ENCODE results near the gene NR4A1. TPM values are rescaled to one million over a fixed set of nuclear protein-coding genes. Genes with fewer than 3 reads are reported as not detected.

NR4A1 gene
- total and polyA plus RNA-seq, 8 donors = 11.7 to 85.4 (median 30.0) TPM

DNA sequence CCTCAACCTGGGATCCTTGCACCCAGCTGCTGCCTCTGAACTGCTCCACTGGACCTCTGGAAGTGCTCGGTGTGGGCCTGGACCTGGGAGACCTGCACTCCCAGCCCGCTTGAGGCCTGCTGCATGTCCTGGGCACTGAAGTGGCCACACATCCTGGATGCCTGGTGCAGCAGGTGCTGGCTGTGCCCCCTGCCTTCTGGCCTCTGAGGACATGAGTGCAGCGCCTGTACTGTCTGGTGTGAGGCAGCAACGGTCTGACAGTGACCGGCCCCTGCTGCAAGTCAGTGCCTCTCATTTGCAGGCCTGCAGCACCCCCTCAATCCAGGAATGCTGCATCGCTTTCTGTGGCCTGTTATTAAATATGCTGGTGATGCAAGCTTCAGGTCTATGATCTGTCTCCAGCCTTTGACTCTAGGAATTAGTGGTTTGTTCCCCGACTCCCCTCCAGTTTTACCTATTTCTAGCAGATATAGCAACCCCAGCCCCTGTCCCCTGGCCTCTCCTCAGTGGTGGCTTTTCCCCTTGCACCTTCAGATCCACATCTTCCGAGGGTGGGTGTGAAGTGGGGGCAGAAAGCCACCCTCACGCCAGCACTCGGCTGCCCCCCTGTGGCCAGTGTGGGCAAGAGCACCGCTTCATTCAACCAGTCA lies 31.9 kb downstream of the NR4A1 start:
- no peaks in the 10 kb centered on the region for H3K9me3 ChIP-seq
- H3K27me3 ChIP-seq = no peaks in the 10 kb centered on the region
- no peaks in the 10 kb centered on the region for H3K4me1 ChIP-seq
- no peaks in the 10 kb centered on the region for H3K36me3 ChIP-seq
- ATAC-seq (peak; percentile 64 to 84 (median 80)), DNase-seq (peak in 2 of 6 donors; percentile 61 to 83), FAIRE-seq (no peak)
- TF ChIP-seq, protein P1, sequence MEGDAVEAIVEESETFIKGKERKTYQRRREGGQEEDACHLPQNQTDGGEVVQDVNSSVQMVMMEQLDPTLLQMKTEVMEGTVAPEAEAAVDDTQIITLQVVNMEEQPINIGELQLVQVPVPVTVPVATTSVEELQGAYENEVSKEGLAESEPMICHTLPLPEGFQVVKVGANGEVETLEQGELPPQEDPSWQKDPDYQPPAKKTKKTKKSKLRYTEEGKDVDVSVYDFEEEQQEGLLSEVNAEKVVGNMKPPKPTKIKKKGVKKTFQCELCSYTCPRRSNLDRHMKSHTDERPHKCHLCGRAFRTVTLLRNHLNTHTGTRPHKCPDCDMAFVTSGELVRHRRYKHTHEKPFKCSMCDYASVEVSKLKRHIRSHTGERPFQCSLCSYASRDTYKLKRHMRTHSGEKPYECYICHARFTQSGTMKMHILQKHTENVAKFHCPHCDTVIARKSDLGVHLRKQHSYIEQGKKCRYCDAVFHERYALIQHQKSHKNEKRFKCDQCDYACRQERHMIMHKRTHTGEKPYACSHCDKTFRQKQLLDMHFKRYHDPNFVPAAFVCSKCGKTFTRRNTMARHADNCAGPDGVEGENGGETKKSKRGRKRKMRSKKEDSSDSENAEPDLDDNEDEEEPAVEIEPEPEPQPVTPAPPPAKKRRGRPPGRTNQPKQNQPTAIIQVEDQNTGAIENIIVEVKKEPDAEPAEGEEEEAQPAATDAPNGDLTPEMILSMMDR (IDR thresholded peaks at IDR 0.05) = peak; percentile 90 to 97 (median 94)
- H3K4me3 ChIP-seq = no peak overlapping the region
- 34 to 36% methylated on average over 11 of the region's 11 CpGs for WGBS, 2 donors
- no peak overlapping the region for H3K27ac ChIP-seq
- intact Hi-C loops (cut with DNase I) = loop anchor here in 1 of 3 donors (5.0 kb wide), 1 partner anchor 56 kb away; no protein-coding TSS in a partner anchor

DNA sequence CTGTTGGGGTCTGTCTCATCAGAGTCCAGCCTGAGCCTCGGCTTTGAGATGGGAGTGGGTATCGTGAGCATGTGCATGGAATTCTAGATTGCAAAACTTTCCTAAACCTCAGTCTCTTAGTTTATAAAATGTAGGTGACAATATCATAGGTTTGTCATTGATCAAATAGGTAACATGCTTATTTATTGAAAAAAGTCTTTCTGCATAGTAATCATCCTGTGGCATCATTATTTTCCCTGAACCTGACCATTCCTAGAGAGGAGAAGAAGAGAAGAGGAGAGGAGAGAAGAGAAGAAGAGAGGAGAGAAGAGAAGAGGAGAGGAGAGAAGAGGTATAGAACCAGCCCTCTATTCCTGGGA lies 32.4 kb downstream of the NR4A1 start:
- Histone ChIP-seq H3K36me3 (no peaks in the 10 kb centered on the region), H3K4me1 (no peaks in the 10 kb centered on the region), H3K27me3 (no peaks in the 10 kb centered on the region), H3K4me3 (no peak overlapping the region), H3K9me3 (no peaks in the 10 kb centered on the region), H3K27ac (no peak overlapping the region)
- FAIRE-seq = no peak
- TF ChIP-seq, protein P1 (IDR thresholded peaks at IDR 0.05) = no peak
- 0 to 1% methylated on average over 2 of the region's 2 CpGs for WGBS, 2 donors
- intact Hi-C loops (cut with DNase I) = loop anchor here in 1 of 3 donors (5.0 kb wide), 1 partner anchor 56 kb away; no protein-coding TSS in a partner anchor
- no peak for DNase-seq
- ATAC-seq = no peak

DNA sequence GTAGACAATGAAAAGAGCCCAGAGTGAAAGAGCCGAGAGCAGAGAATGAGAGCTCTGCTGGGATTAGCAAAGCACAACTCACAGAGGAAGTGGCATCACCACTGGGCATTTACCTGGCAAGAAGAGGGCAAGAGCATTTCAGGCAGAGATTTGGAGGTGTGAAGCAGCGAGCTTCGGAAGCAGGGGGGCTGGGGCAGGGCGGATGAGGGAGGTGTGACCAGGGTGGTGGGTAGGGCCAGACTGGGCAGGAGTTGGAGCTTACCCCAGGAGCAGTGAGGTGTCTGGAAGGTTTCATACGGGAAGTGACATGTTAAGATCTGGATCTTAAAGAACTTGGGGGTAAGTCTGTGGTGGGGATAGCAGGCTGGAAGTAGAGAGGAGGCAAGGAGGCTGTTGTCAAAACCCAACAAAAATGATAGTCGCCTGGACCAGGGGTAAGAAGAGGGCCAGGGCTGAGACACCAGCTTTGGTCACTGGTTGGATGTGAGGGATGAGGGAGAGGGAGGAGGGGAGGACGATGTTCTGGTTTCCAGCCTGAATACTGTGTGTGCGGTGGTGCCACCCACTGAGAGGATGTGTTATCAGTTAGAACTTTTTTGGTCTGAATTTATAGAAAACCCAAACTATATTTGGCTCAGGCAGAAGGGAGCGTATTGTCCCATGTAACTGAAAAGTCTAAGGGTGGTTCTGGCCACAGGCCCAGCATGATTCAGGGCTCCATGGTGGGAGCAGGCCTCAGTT lies 33.4 kb downstream of the NR4A1 start:
- H3K9me3 ChIP-seq = no peaks in the 10 kb centered on the region
- no peaks in the 10 kb centered on the region for H3K4me1 ChIP-seq
- ATAC-seq (no peak), DNase-seq (peak in 1 of 6 donors; percentile 31), FAIRE-seq (no peak)
- no peak overlapping the region for H3K4me3 ChIP-seq
- no peaks in the 10 kb centered on the region for H3K36me3 ChIP-seq
- intact Hi-C loops (cut with DNase I) = loop anchor here in 2 of 3 donors (5.0 kb wide), 1 partner anchor 57 kb away; no protein-coding TSS in a partner anchor
- no peaks in the 10 kb centered on the region for H3K27me3 ChIP-seq
- H3K27ac ChIP-seq = no peak overlapping the region
- WGBS, 2 donors = 78 to 83% methylated on average over 9 of the region's 9 CpGs
- TF ChIP-seq, protein P1 (IDR thresholded peaks at IDR 0.05) = no peak

DNA sequence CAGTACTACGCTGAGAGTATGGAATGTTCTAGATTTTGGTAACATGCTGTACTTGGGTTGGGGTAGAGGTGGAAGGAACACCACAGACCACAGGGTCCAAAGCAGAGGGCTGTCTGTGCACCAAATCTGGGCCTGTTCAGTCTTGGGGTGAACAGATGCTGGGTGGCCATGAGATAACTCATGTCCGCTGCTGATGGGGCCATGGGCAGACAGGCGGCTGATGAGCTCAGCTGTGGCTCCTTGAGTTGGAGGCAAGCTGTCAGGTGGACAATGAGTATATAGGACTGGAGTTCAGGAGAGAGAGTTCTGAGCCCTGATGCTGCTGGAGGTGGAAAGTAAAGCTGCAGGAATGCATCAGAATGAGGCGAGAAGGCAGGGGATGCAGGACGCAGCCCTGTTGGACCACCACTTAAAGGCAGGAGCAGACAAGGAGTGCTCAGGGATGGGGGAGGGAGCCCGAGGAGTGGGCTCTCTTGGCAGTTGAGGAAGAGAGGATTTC lies 34.5 kb downstream of the NR4A1 start:
- Histone ChIP-seq H3K27me3 (no peaks in the 10 kb centered on the region), H3K36me3 (no peaks in the 10 kb centered on the region), H3K27ac (no peak overlapping the region), H3K4me3 (no peak overlapping the region), H3K4me1 (no peaks in the 10 kb centered on the region), H3K9me3 (no peaks in the 10 kb centered on the region)
- DNase-seq = peak in 1 of 6 donors; percentile 19
- TF ChIP-seq, protein P1 (IDR thresholded peaks at IDR 0.05) = no peak
- no peak for FAIRE-seq
- 81 to 84% methylated on average over 6 of the region's 6 CpGs for WGBS, 2 donors
- no peak for ATAC-seq
- intact Hi-C loops (cut with DNase I) = loop anchor here in 1 of 3 donors (5.0 kb wide), 1 partner anchor 58 kb away; no protein-coding TSS in a partner anchor
